H9 (cell line): ENCODE data around the gene DYRK1A. TPM values are rescaled to one million over a fixed set of nuclear protein-coding genes. Genes with fewer than 3 reads are reported as not detected.

ENCODE experiments used
- DNase-seq: peaks from one replicate; pipeline ENCODE4 v3.0.0-alpha.2; 2017
- H2AFZ ChIP-seq: one replicate; pipeline ENCODE4 v1.6.1; 2013; ENCODE audit warnings: mild to moderate bottlenecking, low read length, control low read depth, moderate library complexity
- H2AK5ac ChIP-seq: 2 replicates; pipeline ENCODE4 v1.6.1; 2013; ENCODE audit warnings: low read length, control low read depth, mixed read lengths; ENCODE audit not compliant: insufficient read length
- H2BK120ac ChIP-seq: one replicate; pipeline ENCODE4 v1.6.1; 2013; ENCODE audit warnings: low read depth, mild to moderate bottlenecking, low read length, control low read depth, inconsistent platforms; ENCODE audit not compliant: poor library complexity, severe bottlenecking
- H2BK12ac ChIP-seq: 2 replicates; pipeline ENCODE4 v1.6.1; 2013; ENCODE audit warnings: low read length, control low read depth, mixed read lengths, low read depth; ENCODE audit not compliant: insufficient read length
- H2BK15ac ChIP-seq: 2 replicates; pipeline ENCODE4 v1.6.1; 2013; ENCODE audit warnings: low read depth, low read length, control low read depth
- H2BK20ac ChIP-seq: one replicate; pipeline ENCODE4 v1.6.1; 2013; ENCODE audit warnings: low read depth, mild to moderate bottlenecking, low read length, control low read depth, inconsistent platforms; ENCODE audit not compliant: poor library complexity, severe bottlenecking
- H2BK5ac ChIP-seq: 2 replicates; pipeline ENCODE4 v1.6.1; 2013; ENCODE audit warnings: low read length, control low read depth, mixed read lengths; ENCODE audit not compliant: insufficient read length
- H3K14ac ChIP-seq: 2 replicates; pipeline ENCODE4 v1.6.1; 2013; ENCODE audit warnings: low read length, control low read depth; ENCODE audit not compliant: insufficient read depth
- H3K18ac ChIP-seq: 2 replicates; pipeline ENCODE4 v1.6.1; 2013; ENCODE audit warnings: low read depth, mild to moderate bottlenecking, mixed read lengths, low read length, control low read depth; ENCODE audit not compliant: insufficient read length
- H3K23ac ChIP-seq: 2 replicates; pipeline ENCODE4 v1.6.1; 2013; ENCODE audit warnings: low read length, control low read depth, mixed read lengths, low read depth; ENCODE audit not compliant: insufficient read length
- H3K23me2 ChIP-seq: 2 replicates; pipeline ENCODE4 v1.6.1; 2013; ENCODE audit warnings: low read depth, mild to moderate bottlenecking, mixed read lengths, low read length, control low read depth; ENCODE audit not compliant: insufficient read length, poor library complexity, severe bottlenecking
- H3K27ac ChIP-seq: 2 replicates; pipeline ENCODE4 v1.5.1; 2013; ENCODE audit warnings: low read length, control low read depth, mixed read lengths, low read depth; ENCODE audit not compliant: insufficient read length
- H3K27me3 ChIP-seq: 2 replicates; pipeline ENCODE4 v1.6.1; 2013; ENCODE audit warnings: low read length, control low read depth, inconsistent platforms; ENCODE audit not compliant: insufficient read depth
- H3K4ac ChIP-seq: 2 replicates; pipeline ENCODE4 v1.6.1; 2013; ENCODE audit warnings: low read depth, mild to moderate bottlenecking, control low read depth, inconsistent platforms, low read length, moderate library complexity
- H3K4me1 ChIP-seq: 2 replicates; pipeline ENCODE4 v1.6.1; 2013; ENCODE audit warnings: low read length, control low read depth, inconsistent platforms; ENCODE audit not compliant: insufficient read depth
- H3K4me2 ChIP-seq: 2 replicates; pipeline ENCODE4 v1.6.1; 2013; ENCODE audit warnings: low read length, control low read depth, mixed read lengths; ENCODE audit not compliant: insufficient read length, insufficient read depth
- H3K56ac ChIP-seq: 2 replicates; pipeline ENCODE4 v1.6.1; 2013; ENCODE audit warnings: low read depth, mild to moderate bottlenecking, mixed read lengths, low read length, control low read depth; ENCODE audit not compliant: insufficient read length
- H3K79me1 ChIP-seq: 2 replicates; pipeline ENCODE4 v1.6.1; 2013; ENCODE audit warnings: low read depth, mild to moderate bottlenecking, moderate library complexity, low read length, control low read depth, inconsistent platforms; ENCODE audit not compliant: insufficient read depth, poor library complexity, severe bottlenecking
- H3K79me2 ChIP-seq: 2 replicates; pipeline ENCODE4 v1.6.1; 2013; ENCODE audit warnings: low read length, control low read depth, inconsistent platforms; ENCODE audit not compliant: insufficient read depth
- H3K9ac ChIP-seq: 2 replicates; pipeline ENCODE4 v1.6.1; 2013; ENCODE audit warnings: low read length, control low read depth, mixed read lengths; ENCODE audit not compliant: insufficient read length; ENCODE audit errors: extremely low read depth
- H3K9me3 ChIP-seq: one replicate; pipeline ENCODE4 v1.6.1; 2013; ENCODE audit warnings: low read depth, low read length, inconsistent platforms; ENCODE audit not compliant: control insufficient read depth
- H3T11ph ChIP-seq: one replicate; pipeline ENCODE4 v1.6.1; 2013; ENCODE audit warnings: mild to moderate bottlenecking, low read length, control low read depth, inconsistent platforms
- H4K20me1 ChIP-seq: one replicate; pipeline ENCODE4 v1.6.1; 2013; ENCODE audit not compliant: control insufficient read depth, insufficient read length, insufficient read depth
- H4K5ac ChIP-seq: 2 replicates; pipeline ENCODE4 v1.6.1; 2013; ENCODE audit warnings: low read depth, mild to moderate bottlenecking, mixed read lengths, low read length, control low read depth; ENCODE audit not compliant: insufficient read length
- H4K8ac ChIP-seq: replicated peaks from 2 replicates; pipeline ENCODE4 v1.6.1; 2013; ENCODE audit warnings: low read length, control low read depth, mixed read lengths, low read depth; ENCODE audit not compliant: insufficient read length
- H4K91ac ChIP-seq: 2 replicates; pipeline ENCODE4 v1.6.1; 2013; ENCODE audit warnings: low read depth, mild to moderate bottlenecking, moderate library complexity, mixed read lengths, low read length, control low read depth; ENCODE audit not compliant: insufficient read length
- H3K27ac Mint-ChIP-seq, 3 experiments: 2 replicates in 2 of 3; 3 replicates in 1 of 3; pipeline ENCODE4 v1.8.0; 2020 to 2021; ENCODE audit warnings: mixed read lengths in 3 of 3, mild to moderate bottlenecking in 1 of 3, moderate library complexity in 1 of 3
- H3K27me3 Mint-ChIP-seq: 2 replicates; pipeline ENCODE4 v1.8.0; 2021; ENCODE audit warnings: low read depth, mild to moderate bottlenecking, moderate library complexity, mixed read lengths
- H3K36me3 Mint-ChIP-seq, 3 experiments: 2 replicates in 2 of 3; 3 replicates in 1 of 3; pipeline ENCODE4 v1.8.0; 2020 to 2021; ENCODE audit warnings: low read depth in 3 of 3, mixed read lengths in 3 of 3; ENCODE audit not compliant: insufficient read depth in 1 of 3
- H3K4me1 Mint-ChIP-seq, 2 experiments: 2 replicates each; pipeline ENCODE4 v1.8.0; 2020; ENCODE audit warnings: mixed read lengths in 2 of 2
- H3K4me3 Mint-ChIP-seq, 2 experiments: 2 replicates in 1 of 2; 3 replicates in 1 of 2; pipeline ENCODE4 v1.8.0; 2020 to 2021; ENCODE audit warnings: mild to moderate bottlenecking in 2 of 2, mixed read lengths in 2 of 2, moderate library complexity in 1 of 2
- H3K9me3 Mint-ChIP-seq, 2 experiments: 2 replicates in 1 of 2; 3 replicates in 1 of 2; pipeline ENCODE4 v1.8.0; 2020; ENCODE audit warnings: mild to moderate bottlenecking in 2 of 2, mixed read lengths in 2 of 2, moderate library complexity in 1 of 2
- WGBS: extraction: QIAGEN DNeasy Blood & Tissue Kit; methylation state at CpG from one replicate; pipeline ENCODE4 v1.1.7; 2013; ENCODE audit warnings: missing lambda C conversion rate, low lambda C conversion rate, mixed read lengths; ENCODE audit not compliant: insufficient read length; ENCODE audit errors: extremely low coverage; 5-methylcytosine and 5-hydroxymethylcytosine counted together
- total RNA-seq: library from RNA; stranded (reverse); gene quantifications from 2 replicates; pipeline ENCODE4 v1.2.1, GENCODE V29; 2021
- TF ChIP-seq, protein P1 (sequence below): fragments of 200-600 bp; sonication (generic); conservative IDR thresholded peaks from 3 replicates; pipeline ENCODE4 v1.8.0; 2021; ENCODE audit warnings: antibody characterized with exemption, mild to moderate bottlenecking

DYRK1A gene
- total RNA-seq, 1 experiment from 2014 or later, result 73.6 TPM

DNA sequence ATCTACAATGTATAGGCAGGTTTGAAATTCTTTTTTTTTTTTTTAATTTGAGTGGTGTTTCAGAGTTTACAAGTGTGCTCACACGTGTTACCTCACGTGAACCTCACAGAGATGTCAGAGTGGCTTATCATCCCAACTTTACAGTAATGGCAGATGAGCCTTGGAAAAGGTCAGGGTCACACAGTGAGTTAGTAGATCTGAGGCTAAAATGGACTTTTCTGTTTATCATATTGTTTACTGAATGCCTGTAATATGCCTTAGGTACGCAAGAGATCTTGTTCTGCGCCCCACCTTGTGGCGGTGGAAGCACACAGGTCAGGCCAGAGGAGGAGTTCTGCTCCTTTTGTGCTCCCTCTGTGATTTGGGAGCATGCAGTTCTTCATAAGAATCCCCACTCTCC lies 80.0 kb downstream of the DYRK1A start:
- WGBS, result no CpG with 5 or more reads among the region's 5 CpGs

More for the DNA sequence above, 80.0 kb downstream of the DYRK1A start:
- no peak overlapping the region for H2BK20ac ChIP-seq
- H2BK12ac ChIP-seq, result no peak overlapping the region
- no peak overlapping the region for H3K18ac ChIP-seq
- H3K79me2 ChIP-seq, result peaks cover 50% of the 10 kb centered on the region
- H2BK15ac ChIP-seq, result no peak overlapping the region
- no peak overlapping the region for H3K9ac ChIP-seq
- H3T11ph ChIP-seq, result no peak overlapping the region
- Mint-ChIP-seq H3K4me3 (no peak overlapping the region), H3K27me3 (no peaks in the 10 kb centered on the region), H3K9me3 (no peaks in the 10 kb centered on the region), H3K27ac (peak overlapping the region; percentile 31 to 64 (median 49); a peak in 4 of 7 replicates), H3K36me3 (peaks cover 0 to 6% (median 4%) of the 10 kb centered on the region in 3 experiments; a peak in 3 of 7 replicates), H3K4me1 (peaks cover 60 to 62% of the 10 kb centered on the region in 2 experiments)
- H2AK5ac ChIP-seq, result no peak overlapping the region
- H3K14ac ChIP-seq, result no peak overlapping the region
- no peak overlapping the region for H3K23ac ChIP-seq
- no peak overlapping the region for H3K4me2 ChIP-seq
- H4K20me1 ChIP-seq, result peaks cover 3% of the 10 kb centered on the region
- no peak for DNase-seq
- TF ChIP-seq, protein P1, sequence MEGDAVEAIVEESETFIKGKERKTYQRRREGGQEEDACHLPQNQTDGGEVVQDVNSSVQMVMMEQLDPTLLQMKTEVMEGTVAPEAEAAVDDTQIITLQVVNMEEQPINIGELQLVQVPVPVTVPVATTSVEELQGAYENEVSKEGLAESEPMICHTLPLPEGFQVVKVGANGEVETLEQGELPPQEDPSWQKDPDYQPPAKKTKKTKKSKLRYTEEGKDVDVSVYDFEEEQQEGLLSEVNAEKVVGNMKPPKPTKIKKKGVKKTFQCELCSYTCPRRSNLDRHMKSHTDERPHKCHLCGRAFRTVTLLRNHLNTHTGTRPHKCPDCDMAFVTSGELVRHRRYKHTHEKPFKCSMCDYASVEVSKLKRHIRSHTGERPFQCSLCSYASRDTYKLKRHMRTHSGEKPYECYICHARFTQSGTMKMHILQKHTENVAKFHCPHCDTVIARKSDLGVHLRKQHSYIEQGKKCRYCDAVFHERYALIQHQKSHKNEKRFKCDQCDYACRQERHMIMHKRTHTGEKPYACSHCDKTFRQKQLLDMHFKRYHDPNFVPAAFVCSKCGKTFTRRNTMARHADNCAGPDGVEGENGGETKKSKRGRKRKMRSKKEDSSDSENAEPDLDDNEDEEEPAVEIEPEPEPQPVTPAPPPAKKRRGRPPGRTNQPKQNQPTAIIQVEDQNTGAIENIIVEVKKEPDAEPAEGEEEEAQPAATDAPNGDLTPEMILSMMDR, result peak; percentile 54; the same call in 2 of the 3 replicates
- no peak overlapping the region for H3K56ac ChIP-seq
- no peak overlapping the region for H2BK120ac ChIP-seq
- H4K8ac ChIP-seq, result no peak overlapping the region
- H2AFZ ChIP-seq, result no peak overlapping the region
- H3K9me3 ChIP-seq, result no peaks in the 10 kb centered on the region
- no peak overlapping the region for H3K27ac ChIP-seq
- H4K91ac ChIP-seq, result no peak overlapping the region
- peaks cover 14% of the 10 kb centered on the region; the same call in 1 of the 2 replicates for H3K4me1 ChIP-seq
- no peaks in the 10 kb centered on the region for H3K27me3 ChIP-seq
- H3K79me1 ChIP-seq, result peaks cover 5% of the 10 kb centered on the region
- no peaks in the 10 kb centered on the region for H3K23me2 ChIP-seq
- H2BK5ac ChIP-seq, result no peak overlapping the region
- H4K5ac ChIP-seq, result no peak overlapping the region
- H3K4ac ChIP-seq, result no peak overlapping the region
